Prostate gland (tissue), 2 donors: ENCODE measurements around the gene ATP6AP1. TPM values are rescaled to one million over a fixed set of nuclear protein-coding genes. Genes with fewer than 3 reads are reported as not detected.
A peak's percentile ranks its signal among the peaks of the same experiment; 100 is the strongest.

Experiments
- DNase-seq: peaks from one replicate; pipeline ENCODE4 v3.0.0-alpha.2; 2019; ENCODE audit warnings: low spot score
- H3K27ac ChIP-seq, 2 donors: fragments of 200-600 bp; sonication (generic); 2 replicates each; pipeline ENCODE4 v1.5.1; 2017 to 2019
- H3K27me3 ChIP-seq: fragments of 200-600 bp; sonication (generic); replicated peaks from 2 replicates; pipeline ENCODE4 v1.5.1; 2019; ENCODE audit not compliant: insufficient read depth
- H3K36me3 ChIP-seq, 2 donors: fragments of 200-600 bp; sonication (generic); 1 replicate in 1 of 2; 2 replicates in 1 of 2; pipeline versions ENCODE4 v1.5.1 to v1.8.1; 2017 to 2019
- H3K4me1 ChIP-seq: fragments of 200-600 bp; sonication (generic); replicated peaks from 2 replicates; pipeline ENCODE4 v1.5.1; 2019
- H3K4me3 ChIP-seq, 2 donors: fragments of 200-600 bp; sonication (generic); 2 replicates each; pipeline ENCODE4 v1.5.1; 2017 to 2019
- H3K9me3 ChIP-seq: fragments of 200-600 bp; sonication (generic); 2 replicates; pipeline ENCODE4 v1.5.1; 2017
- POLR2A ChIP-seq: fragments of 450-650 bp; IDR thresholded peaks from one replicate; pipeline ENCODE4 v1.6.1; 2016; ENCODE audit warnings: antibody characterized with exemption, mild to moderate bottlenecking
- POLR2AphosphoS5 ChIP-seq: sonication (generic); formaldehyde crosslinking; IDR thresholded peaks from one replicate; pipeline ENCODE4 v1.6.1; 2017; ENCODE audit warnings: antibody characterized with exemption
- WGBS: methylation state at CpG from one replicate; pipeline ENCODE4 v1.1.5; 2018; 5-methylcytosine and 5-hydroxymethylcytosine counted together
- intact Hi-C: fragments of 100-400 bp; cut with DNase I; formaldehyde crosslinking; loops from one replicate; pipeline ENCODE4 v1.14.2; 2022
- total RNA-seq, 2 donors: library from RNA; depleted of rRNA; stranded (reverse); fragments of >200 nt; gene quantifications; one replicate each; pipeline ENCODE4 v1.1.0, GENCODE V29; 2016
- TF ChIP-seq, protein P1 (sequence below), 4 experiments: fragments of 200-600 bp in 2 of 4; fragments of 450-650 bp in 2 of 4; sonication (generic) in 2 of 4; IDR thresholded peaks; 1 replicate in 3 of 4; 2 replicates in 1 of 4; pipeline ENCODE4 v1.5.1; 2016 to 2019; ENCODE audit warnings: antibody characterized with exemption in 4 of 4, mild to moderate bottlenecking in 2 of 4, moderate library complexity in 2 of 4

ATP6AP1 gene
- total RNA-seq, 2 donors from 2014 or later: 110 to 149 TPM

- Histone ChIP-seq H3K4me3 (no peak overlapping the region), H3K4me1 (no peaks in the 10 kb centered on the region), H3K9me3 (no peaks in the 10 kb centered on the region), H3K27ac (peak overlapping the region; percentile 95 to 97), H3K27me3 (no peaks in the 10 kb centered on the region), H3K36me3 (no peaks in the 10 kb centered on the region)
- TF ChIP-seq, protein P1, sequence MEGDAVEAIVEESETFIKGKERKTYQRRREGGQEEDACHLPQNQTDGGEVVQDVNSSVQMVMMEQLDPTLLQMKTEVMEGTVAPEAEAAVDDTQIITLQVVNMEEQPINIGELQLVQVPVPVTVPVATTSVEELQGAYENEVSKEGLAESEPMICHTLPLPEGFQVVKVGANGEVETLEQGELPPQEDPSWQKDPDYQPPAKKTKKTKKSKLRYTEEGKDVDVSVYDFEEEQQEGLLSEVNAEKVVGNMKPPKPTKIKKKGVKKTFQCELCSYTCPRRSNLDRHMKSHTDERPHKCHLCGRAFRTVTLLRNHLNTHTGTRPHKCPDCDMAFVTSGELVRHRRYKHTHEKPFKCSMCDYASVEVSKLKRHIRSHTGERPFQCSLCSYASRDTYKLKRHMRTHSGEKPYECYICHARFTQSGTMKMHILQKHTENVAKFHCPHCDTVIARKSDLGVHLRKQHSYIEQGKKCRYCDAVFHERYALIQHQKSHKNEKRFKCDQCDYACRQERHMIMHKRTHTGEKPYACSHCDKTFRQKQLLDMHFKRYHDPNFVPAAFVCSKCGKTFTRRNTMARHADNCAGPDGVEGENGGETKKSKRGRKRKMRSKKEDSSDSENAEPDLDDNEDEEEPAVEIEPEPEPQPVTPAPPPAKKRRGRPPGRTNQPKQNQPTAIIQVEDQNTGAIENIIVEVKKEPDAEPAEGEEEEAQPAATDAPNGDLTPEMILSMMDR (IDR thresholded peaks at IDR 0.05): no peak
- no peak for TF ChIP-seq POLR2A
- no peak for TF ChIP-seq POLR2AphosphoS5
- WGBS: 65% methylated on average over 7 of the region's 14 CpGs
- DNase-seq: no peak
- intact Hi-C loops: no loop called here
Measured at GRCh38 chrX:154380787-154381186, 47.7 kb upstream of the ATP6AP1 start.

GRCh38 chrX:154381271-154381670 lies 47.2 kb upstream of the ATP6AP1 start:
- TF ChIP-seq, protein P1 (IDR thresholded peaks at IDR 0.05): no peak
- TF ChIP-seq POLR2A: no peak
- TF ChIP-seq POLR2AphosphoS5: no peak
- Histone ChIP-seq H3K9me3 (no peaks in the 10 kb centered on the region), H3K27ac (no peak overlapping the region), H3K27me3 (no peaks in the 10 kb centered on the region), H3K36me3 (no peaks in the 10 kb centered on the region), H3K4me1 (no peaks in the 10 kb centered on the region), H3K4me3 (no peak overlapping the region)
- no peak for DNase-seq
- WGBS: 46% methylated on average over 6 of the region's 6 CpGs
- intact Hi-C loops: no loop called here

- no peaks in the 10 kb centered on the region for H3K27me3 ChIP-seq
- intact Hi-C loops: no loop called here
- H3K36me3 ChIP-seq: no peaks in the 10 kb centered on the region
- WGBS: 71% methylated on average over 6 of the region's 11 CpGs
- TF ChIP-seq POLR2A (no peak), POLR2AphosphoS5 (no peak)
- TF ChIP-seq, protein P1 (IDR thresholded peaks at IDR 0.05): no peak
- H3K4me3 ChIP-seq: no peak overlapping the region
- H3K27ac ChIP-seq: no peak overlapping the region
- H3K4me1 ChIP-seq: no peaks in the 10 kb centered on the region
- no peaks in the 10 kb centered on the region for H3K9me3 ChIP-seq
- DNase-seq: no peak
Measured at GRCh38 chrX:154382483-154383069, 45.9 kb upstream of the ATP6AP1 start.

DNA sequence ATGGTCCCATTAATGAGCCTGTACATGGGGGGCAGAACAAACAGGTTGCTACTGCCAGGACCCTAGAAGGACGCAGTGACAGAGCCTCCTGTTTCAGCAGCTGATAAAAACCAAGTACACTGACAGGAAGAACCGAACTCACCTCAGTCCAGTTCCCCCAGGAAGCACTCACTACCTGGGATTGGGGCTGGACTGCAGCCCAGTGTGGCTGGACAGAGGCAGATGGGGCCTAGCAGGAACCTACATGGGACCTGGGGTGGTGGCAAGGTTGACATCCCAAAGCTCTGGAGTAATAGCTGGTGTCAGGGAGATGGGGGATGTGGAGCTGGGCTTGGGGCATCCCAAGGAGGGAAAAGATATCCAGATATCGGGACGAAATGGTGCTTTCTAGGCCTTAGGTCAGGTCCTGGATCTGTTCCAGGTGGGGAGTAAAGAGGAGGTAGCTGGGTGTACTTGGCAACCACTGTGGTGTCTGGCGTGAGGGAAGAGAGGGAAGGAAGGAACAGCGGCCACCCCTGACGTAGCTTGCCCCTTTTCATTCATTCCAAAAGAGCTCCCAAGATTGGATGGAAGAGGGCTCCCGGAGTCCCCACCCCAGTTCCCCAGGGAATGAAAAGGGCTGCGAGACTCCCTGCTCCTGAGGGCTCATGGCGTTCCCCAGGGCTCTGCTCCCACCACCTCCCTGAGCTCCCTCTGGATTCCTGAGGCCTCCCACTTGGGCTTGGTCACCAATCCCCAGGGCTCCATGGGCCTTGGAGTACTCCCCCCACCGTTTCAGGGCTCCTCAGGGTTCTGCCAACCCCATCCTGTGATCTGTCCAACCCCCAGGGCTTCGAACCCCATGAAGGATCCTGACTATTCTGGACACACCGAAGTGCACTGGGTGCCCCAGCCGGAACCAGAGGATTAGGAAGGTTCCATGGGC lies 44.9 kb upstream of the ATP6AP1 start:
- WGBS: 55% methylated on average over 11 of the region's 14 CpGs
- TF ChIP-seq POLR2A (no peak), POLR2AphosphoS5 (no peak)
- TF ChIP-seq, protein P1 (IDR thresholded peaks at IDR 0.05): no peak
- Histone ChIP-seq H3K4me1 (no peaks in the 10 kb centered on the region), H3K9me3 (no peaks in the 10 kb centered on the region), H3K36me3 (no peaks in the 10 kb centered on the region), H3K27me3 (no peaks in the 10 kb centered on the region), H3K4me3 (no peak overlapping the region), H3K27ac (no peak overlapping the region)
- intact Hi-C loops: no loop called here
- no peak for DNase-seq
